NCI-H187 (cell line): Measurements from ENCODE around the gene SF1.

Experiments used
- DNase-seq, 2 experiments: peaks; one replicate each; lab custom pipeline; 2025; lab: John Stamatoyannopoulos, UW

Gene SF1

GRCh38 chr11:64784813-64785581 is 6.7 kb upstream of the SF1 start:
- DNase-seq: no peak

- DNase-seq: no peak
These were observed 194 bp downstream of the SF1 start for GRCh38 chr11:64778223-64778472.

GRCh38 chr11:64777449-64778222 is 706 bp downstream of the SF1 start:
- DNase-seq: peak; percentile 44 to 61

GRCh38 chr11:64776875-64777274 is 1.5 kb downstream of the SF1 start:
- DNase-seq: no peak

- DNase-seq: no peak
These were observed 1.9 kb downstream of the SF1 start for GRCh38 chr11:64776425-64776824.

- DNase-seq: no peak
These were observed 4.2 kb downstream of the SF1 start for GRCh38 chr11:64774144-64774543.

GRCh38 chr11:64772303-64773018 is 5.9 kb downstream of the SF1 start:
- DNase-seq: no peak

GRCh38 chr11:64771861-64772260 is 6.5 kb downstream of the SF1 start:
- no peak for DNase-seq

GRCh38 chr11:64770120-64770519 is 8.2 kb downstream of the SF1 start:
- DNase-seq: no peak

GRCh38 chr11:64769283-64769682 is 9.1 kb downstream of the SF1 start:
- DNase-seq: no peak

- no peak for DNase-seq
These were observed 10.0 kb downstream of the SF1 start for GRCh38 chr11:64768300-64768694.

- no peak for DNase-seq
These were observed 10.7 kb downstream of the SF1 start for GRCh38 chr11:64767344-64768299.

- no peak for DNase-seq
These were observed 11.5 kb downstream of the SF1 start for GRCh38 chr11:64766881-64767280.

- no peak for DNase-seq
These were observed 12.3 kb downstream of the SF1 start for GRCh38 chr11:64765851-64766665.

- DNase-seq: no peak
These were observed 13.0 kb downstream of the SF1 start for GRCh38 chr11:64765291-64765850.

- no peak for DNase-seq
These were observed 13.6 kb downstream of the SF1 start for GRCh38 chr11:64764753-64765152.

GRCh38 chr11:64764040-64764611 is 14.2 kb downstream of the SF1 start:
- no peak for DNase-seq

GRCh38 chr11:64763526-64764039 is 14.8 kb downstream of the SF1 start:
- no peak for DNase-seq

GRCh38 chr11:64762674-64763525 is 15.4 kb downstream of the SF1 start:
- DNase-seq: peak in 1 of 2 experiments; percentile 30
